ENCODE measurements around the gene C19orf47.

GRCh38 chr19:40370997-40371801 is 23.0 kb upstream of the C19orf47 start:
- TF ChIP-seq POLR2A (IDR thresholded peaks at IDR 0.05) (no peak), CTCF (IDR thresholded peaks at IDR 0.05) (no peak), POLR2AphosphoS5 (IDR thresholded peaks at IDR 0.05; ENCODE audit: insufficient read depth in 1 of 2, low read depth in 1 of 2) (no peak)

Measured in vagina (tissue), 2 donors.